Ishikawa (cell line): ENCODE data around the gene DOK7.

ENCODE experiments used
- CEBPB ChIP-seq: IDR thresholded peaks from 2 replicates; pipeline ENCODE4 v1.6.1; 2012
- CREB1 ChIP-seq: IDR thresholded peaks from 2 replicates; pipeline ENCODE4 v1.6.1; 2012; ENCODE audit warnings: low read depth
- EGR1 ChIP-seq: IDR thresholded peaks from 2 replicates; pipeline ENCODE4 v1.6.1; 2012
- EP300 ChIP-seq: IDR thresholded peaks from 2 replicates; pipeline ENCODE4 v1.6.1; 2012; ENCODE audit warnings: borderline replicate concordance
- FOXM1 ChIP-seq: IDR thresholded peaks from 2 replicates; pipeline ENCODE4 v1.6.1; 2012; ENCODE audit warnings: low read depth, borderline replicate concordance
- MAX ChIP-seq: IDR thresholded peaks from 2 replicates; pipeline ENCODE4 v1.6.1; 2012
- NFIC ChIP-seq: IDR thresholded peaks from 2 replicates; pipeline ENCODE4 v1.6.1; 2012
- RAD21 ChIP-seq: IDR thresholded peaks from 2 replicates; pipeline ENCODE4 v1.6.1; 2012; ENCODE audit warnings: low read depth
- REST ChIP-seq: IDR thresholded peaks from 2 replicates; pipeline ENCODE4 v1.6.1; 2012; ENCODE audit warnings: low read depth, mild to moderate bottlenecking
- TAF1 ChIP-seq: IDR thresholded peaks from 2 replicates; pipeline ENCODE4 v1.6.1; 2012; ENCODE audit warnings: low read depth, mild to moderate bottlenecking
- TCF12 ChIP-seq: IDR thresholded peaks from 2 replicates; pipeline ENCODE4 v1.6.1; 2012; ENCODE audit warnings: low read depth
- TEAD4 ChIP-seq: IDR thresholded peaks from 2 replicates; pipeline ENCODE4 v1.6.1; 2012
- USF1 ChIP-seq: IDR thresholded peaks from 2 replicates; pipeline ENCODE4 v1.6.1; 2012
- YY1 ChIP-seq: IDR thresholded peaks from 2 replicates; pipeline ENCODE4 v1.6.1; 2012; ENCODE audit warnings: low read depth
- ZBTB7A ChIP-seq: IDR thresholded peaks from 2 replicates; pipeline ENCODE4 v1.6.1; 2012; ENCODE audit warnings: low read depth

The DOK7 gene

GRCh38 chr4:3469386-3470243 is 6.5 kb downstream of the DOK7 start:
- TF ChIP-seq TCF12, result peak; percentile 29; the same call in 1 of the 2 replicates
- TF ChIP-seq MAX, result no peak
- no peak for TF ChIP-seq USF1
- TF ChIP-seq NFIC, result no peak
- no peak for TF ChIP-seq TAF1
- no peak for TF ChIP-seq TEAD4
- no peak for TF ChIP-seq CREB1

GRCh38 chr4:3470244-3471097 is 7.4 kb downstream of the DOK7 start:
- TF ChIP-seq FOXM1 (no peak), CEBPB (no peak), REST (no peak), EP300 (0 out of 2 replicates have a peak, but pooled peaks have one; percentile 18), RAD21 (no peak), YY1 (no peak), EGR1 (no peak), ZBTB7A (0 out of 2 replicates have a peak, but pooled peaks have one; percentile 18), TEAD4 (peak; percentile 52; the same call in 1 of the 2 replicates), MAX (peak; percentile 92), CREB1 (no peak), TCF12 (peak; percentile 67), USF1 (peak; percentile 66), TAF1 (no peak), NFIC (peak; percentile 97)

- no peak for TF ChIP-seq USF1
- TF ChIP-seq CREB1, result no peak
- TF ChIP-seq ZBTB7A, result no peak
- TF ChIP-seq FOXM1, result no peak
- no peak for TF ChIP-seq EGR1
- no peak for TF ChIP-seq TEAD4
- TF ChIP-seq YY1, result no peak
- no peak for TF ChIP-seq NFIC
- TF ChIP-seq MAX, result no peak
Measured at GRCh38 chr4:3471098-3471760, 8.1 kb downstream of the DOK7 start.

GRCh38 chr4:3471886-3472285 is 8.8 kb downstream of the DOK7 start:
- TF ChIP-seq CREB1 (no peak), YY1 (no peak), NFIC (no peak), TEAD4 (no peak), FOXM1 (no peak), ZBTB7A (no peak), EP300 (no peak)

- TF ChIP-seq USF1, result no peak
- no peak for TF ChIP-seq CREB1
- no peak for TF ChIP-seq EP300
- no peak for TF ChIP-seq TEAD4
- no peak for TF ChIP-seq REST
- no peak for TF ChIP-seq MAX
- no peak for TF ChIP-seq RAD21
- TF ChIP-seq TCF12, result no peak
- no peak for TF ChIP-seq CEBPB
- TF ChIP-seq YY1, result no peak
- TF ChIP-seq ZBTB7A, result no peak
- no peak for TF ChIP-seq EGR1
Measured at GRCh38 chr4:3472411-3473141, 9.5 kb downstream of the DOK7 start.
